Fibroblast of pulmonary artery (primary cell): ENCODE data around the gene PCDHGB3.
"Not testable (repeated sequence)": the region's sequence is repeated elsewhere in the genome, so short reads cannot be mapped to it uniquely, and the experiment has no call there.

ENCODE experiments used
- DNase-seq: peaks from one replicate; pipeline ENCODE4 v3.0.0-alpha.2; 2010; ENCODE audit warnings: low read depth
- H3K4me3 ChIP-seq: replicated peaks from 2 replicates; pipeline ENCODE4 v1.5.1; 2011; ENCODE audit warnings: low read depth, mild to moderate bottlenecking, control low read depth, low read length, moderate library complexity
- TF ChIP-seq, protein P1 (sequence below): IDR thresholded peaks from 2 replicates; pipeline ENCODE4 v1.5.1; 2011; ENCODE audit warnings: mild to moderate bottlenecking, control low read depth, low read length, inconsistent platforms; ENCODE audit errors: missing control alignments

PCDHGB3 gene

DNA sequence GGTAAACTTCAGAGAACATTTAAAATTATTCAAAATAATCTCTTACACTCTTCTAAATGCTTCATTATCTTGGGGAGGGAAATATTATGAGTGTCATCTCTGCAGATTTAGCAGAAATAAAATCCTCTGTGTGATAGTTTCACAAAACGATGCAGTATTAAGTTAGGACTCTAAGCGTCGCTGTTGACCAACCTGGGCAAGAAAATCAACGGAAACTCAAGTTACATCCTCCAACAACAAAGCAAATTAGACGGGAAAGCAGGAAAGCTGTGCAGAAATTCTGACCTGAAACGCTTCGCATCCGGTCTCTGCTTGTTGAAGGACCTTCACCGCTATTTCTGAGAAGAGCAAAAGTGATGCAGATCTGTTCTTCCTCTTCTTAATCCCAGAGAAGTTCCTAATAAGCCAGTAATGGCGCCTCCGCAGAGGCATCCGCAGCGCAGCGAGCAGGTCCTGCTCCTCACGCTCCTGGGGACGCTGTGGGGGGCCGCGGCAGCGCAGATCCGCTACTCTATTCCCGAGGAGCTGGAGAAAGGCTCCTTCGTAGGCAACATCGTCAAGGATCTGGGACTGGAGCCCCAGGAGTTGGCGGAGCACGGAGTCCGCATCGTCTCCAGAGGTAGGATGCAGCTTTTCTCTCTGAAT, 3.8 kb downstream of the PCDHGB3 start, which contains the start of gene PCDHGA6:
Gene PCDHGA6 (plus strand): TSS at position 219 of the 645 bp plus-strand sequence. CDS start 193 bp downstream, at position 412.
- peak within 1 kb of the TSS; percentile 57 for H3K4me3 ChIP-seq
- DNase-seq, result peak; percentile 73
- TF ChIP-seq, protein P1, sequence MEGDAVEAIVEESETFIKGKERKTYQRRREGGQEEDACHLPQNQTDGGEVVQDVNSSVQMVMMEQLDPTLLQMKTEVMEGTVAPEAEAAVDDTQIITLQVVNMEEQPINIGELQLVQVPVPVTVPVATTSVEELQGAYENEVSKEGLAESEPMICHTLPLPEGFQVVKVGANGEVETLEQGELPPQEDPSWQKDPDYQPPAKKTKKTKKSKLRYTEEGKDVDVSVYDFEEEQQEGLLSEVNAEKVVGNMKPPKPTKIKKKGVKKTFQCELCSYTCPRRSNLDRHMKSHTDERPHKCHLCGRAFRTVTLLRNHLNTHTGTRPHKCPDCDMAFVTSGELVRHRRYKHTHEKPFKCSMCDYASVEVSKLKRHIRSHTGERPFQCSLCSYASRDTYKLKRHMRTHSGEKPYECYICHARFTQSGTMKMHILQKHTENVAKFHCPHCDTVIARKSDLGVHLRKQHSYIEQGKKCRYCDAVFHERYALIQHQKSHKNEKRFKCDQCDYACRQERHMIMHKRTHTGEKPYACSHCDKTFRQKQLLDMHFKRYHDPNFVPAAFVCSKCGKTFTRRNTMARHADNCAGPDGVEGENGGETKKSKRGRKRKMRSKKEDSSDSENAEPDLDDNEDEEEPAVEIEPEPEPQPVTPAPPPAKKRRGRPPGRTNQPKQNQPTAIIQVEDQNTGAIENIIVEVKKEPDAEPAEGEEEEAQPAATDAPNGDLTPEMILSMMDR, result peak; percentile 66

DNA sequence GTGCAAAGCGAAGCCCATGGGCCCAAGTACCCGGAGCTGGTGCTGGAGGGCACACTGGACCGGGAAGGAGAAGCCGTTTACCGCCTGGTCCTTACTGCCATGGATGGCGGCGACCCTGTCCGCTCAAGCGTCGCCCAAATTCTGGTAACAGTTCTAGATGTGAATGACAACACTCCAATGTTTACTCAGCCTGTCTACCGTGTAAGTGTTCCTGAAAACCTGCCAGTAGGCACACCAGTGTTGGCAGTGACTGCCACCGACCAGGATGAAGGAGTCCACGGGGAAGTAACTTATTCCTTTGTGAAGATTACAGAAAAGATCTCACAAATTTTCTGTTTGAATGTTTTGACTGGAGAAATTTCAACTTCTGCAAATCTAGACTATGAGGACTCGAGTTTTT, 4.6 kb downstream of the PCDHGB3 start:
- no peak for DNase-seq
- peak overlapping the region; percentile 57 for H3K4me3 ChIP-seq
- TF ChIP-seq, protein P1, result no peak

DNA sequence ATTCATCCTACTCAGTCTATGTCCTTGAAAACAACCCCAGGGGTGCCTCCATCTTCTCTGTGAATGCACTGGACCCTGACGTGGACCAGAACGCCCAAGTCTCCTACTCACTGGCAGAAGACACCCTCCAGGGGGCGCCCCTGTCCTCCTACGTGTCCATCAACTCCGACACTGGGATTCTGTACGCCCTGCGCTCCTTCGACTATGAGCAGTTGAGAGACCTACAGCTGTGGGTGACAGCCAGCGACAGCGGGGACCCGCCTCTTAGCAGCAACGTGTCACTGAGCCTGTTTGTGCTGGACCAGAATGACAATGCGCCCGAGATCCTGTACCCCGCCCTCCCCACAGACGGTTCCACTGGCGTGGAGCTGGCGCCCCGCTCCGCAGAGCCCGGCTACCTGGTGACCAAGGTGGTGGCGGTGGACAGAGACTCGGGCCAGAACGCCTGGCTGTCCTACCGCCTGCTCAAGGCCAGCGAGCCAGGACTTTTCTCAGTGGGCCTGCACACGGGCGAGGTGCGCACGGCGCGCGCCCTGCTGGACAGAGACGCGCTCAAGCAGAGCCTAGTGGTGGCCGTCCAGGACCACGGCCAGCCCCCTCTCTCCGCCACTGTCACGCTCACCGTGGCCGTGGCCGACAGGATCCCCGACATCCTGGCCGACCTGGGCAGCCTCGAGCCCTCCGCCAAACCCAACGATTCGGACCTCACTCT, 5.6 kb downstream of the PCDHGB3 start:
- DNase-seq, H3K4me3 ChIP-seq: not testable (repeated sequence)

DNA sequence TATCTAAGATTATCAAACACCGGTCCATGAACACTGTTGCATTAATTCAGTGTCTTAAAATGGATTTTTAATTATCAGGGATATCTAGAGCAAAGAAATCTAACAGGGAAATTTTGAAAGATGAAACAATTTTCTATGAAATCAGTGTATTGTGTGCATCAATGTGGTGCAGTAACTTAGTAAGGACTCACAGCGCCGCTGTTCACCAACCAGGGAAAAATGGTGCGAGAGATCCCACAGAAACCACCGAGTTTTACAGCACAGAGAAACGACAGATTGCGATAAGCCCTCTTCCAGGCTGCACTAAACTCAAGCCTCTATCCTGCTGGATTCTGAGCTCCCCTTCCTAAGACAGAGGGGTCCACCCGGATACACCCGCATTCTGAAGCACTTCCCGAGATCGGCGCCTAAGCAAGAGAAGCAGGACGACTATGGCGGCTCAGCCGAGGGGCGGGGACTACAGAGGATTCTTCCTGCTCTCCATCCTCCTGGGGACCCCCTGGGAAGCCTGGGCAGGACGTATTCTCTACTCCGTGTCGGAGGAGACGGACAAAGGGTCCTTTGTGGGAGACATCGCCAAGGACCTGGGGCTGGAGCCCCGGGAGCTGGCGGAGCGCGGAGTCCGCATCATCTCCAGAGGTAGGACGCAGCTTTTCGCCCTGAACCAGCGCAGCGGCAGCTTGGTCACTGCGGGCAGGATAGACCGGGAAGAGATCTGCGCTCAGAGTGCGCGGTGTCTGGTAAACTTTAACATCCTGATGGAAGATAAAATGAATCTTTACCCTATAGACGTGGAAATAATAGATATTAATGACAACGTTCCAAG, 12.6 kb downstream of the PCDHGB3 start, which contains the start of gene PCDHGA7:
Gene PCDHGA7 (plus strand): TSS at position 274 of the 826 bp plus-strand sequence. CDS start 158 bp downstream, at position 432.
- TF ChIP-seq, protein P1, result peak; percentile 64
- peak; percentile 70 for DNase-seq
- H3K4me3 ChIP-seq, result peak within 1 kb of the TSS; percentile 57

DNA sequence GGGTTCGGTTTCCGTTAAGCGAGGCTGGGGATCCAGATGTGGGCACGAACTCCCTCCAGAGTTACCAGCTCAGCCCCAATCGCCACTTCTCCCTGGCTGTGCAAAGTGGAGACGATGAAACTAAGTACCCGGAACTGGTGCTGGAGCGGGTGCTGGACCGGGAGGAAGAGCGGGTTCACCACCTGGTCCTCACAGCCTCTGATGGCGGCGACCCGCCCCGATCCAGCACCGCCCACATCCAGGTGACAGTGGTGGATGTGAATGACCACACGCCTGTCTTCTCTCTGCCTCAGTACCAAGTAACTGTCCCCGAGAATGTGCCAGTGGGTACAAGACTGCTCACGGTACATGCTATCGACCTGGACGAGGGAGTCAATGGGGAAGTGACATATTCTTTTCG, 13.3 kb downstream of the PCDHGB3 start:
- TF ChIP-seq, protein P1, result no peak
- H3K4me3 ChIP-seq, result peak overlapping the region; percentile 57
- no peak for DNase-seq

DNA sequence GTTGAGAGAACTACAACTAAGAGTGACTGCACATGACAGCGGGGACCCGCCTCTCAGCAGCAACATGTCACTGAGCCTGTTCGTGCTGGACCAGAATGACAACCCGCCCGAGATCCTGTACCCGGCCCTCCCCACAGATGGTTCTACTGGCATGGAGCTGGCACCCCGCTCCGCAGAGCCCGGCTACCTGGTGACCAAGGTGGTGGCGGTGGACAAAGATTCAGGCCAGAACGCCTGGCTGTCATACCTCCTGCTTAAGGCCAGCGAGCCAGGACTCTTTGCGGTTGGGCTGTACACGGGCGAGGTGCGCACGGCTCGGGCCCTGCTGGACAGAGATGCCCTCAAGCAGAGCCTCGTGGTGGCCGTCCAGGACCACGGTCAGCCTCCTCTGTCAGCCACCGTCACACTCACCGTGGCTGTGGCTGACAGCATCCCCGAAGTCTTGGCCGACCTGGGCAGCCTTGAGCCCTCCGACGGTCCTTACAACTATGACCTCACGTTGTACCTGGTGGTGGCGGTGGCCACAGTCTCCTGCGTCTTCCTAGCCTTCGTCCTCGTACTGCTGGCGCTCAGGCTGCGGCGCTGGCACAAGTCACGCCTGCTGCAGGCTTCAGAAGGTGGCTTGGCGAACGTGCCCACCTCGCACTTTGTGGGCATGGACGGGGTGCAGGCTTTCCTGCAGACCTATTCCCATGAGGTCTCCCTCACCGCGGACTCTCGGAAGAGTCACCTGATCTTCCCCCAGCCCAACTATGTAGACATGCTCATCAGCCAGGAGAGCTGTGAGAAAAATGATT, 14.6 kb downstream of the PCDHGB3 start:
- DNase-seq, result no peak
- H3K4me3 ChIP-seq, result no peak overlapping the region
- TF ChIP-seq, protein P1, result no peak
